OCI-LY7 (cell line): ENCODE results near the gene MEGF8. TPM values are rescaled to one million over a fixed set of nuclear protein-coding genes. Genes with fewer than 3 reads are reported as not detected.

ENCODE experiments used
- BruUV-seq: library from RNA; stranded (reverse); fragments of 400-500 nt; replicated peaks from 2 replicates; lab custom pipeline; 2021; lab: Mats Ljungman, UMichigan
- CTCF ChIA-PET: fragments of 300-600 bp; sonication (Branson Sonifier 250); formaldehyde crosslinking; loops from one replicate; lab custom pipeline; 2022; ENCODE audit warnings: antibody characterized with exemption; ENCODE audit not compliant: unreplicated experiment; lab: Charles Lee
- POLR2A ChIA-PET: fragments of 300-600 bp; sonication (Branson Sonifier 250); formaldehyde crosslinking; loops from one replicate; lab custom pipeline; 2022; ENCODE audit warnings: antibody characterized with exemption; lab: Charles Lee
- DNase-seq: peaks from one replicate; pipeline ENCODE4 v3.0.0-alpha.2; 2015; ENCODE audit warnings: low spot score
- H2AFZ ChIP-seq: fragments of 200-600 bp; sonication (generic), shearing (Covaris generic); 2 replicates; pipeline ENCODE4 v1.6.1; 2014; ENCODE audit warnings: mild to moderate bottlenecking, antibody characterized with exemption, low read length, moderate library complexity
- H3K27ac ChIP-seq: fragments of 200-600 bp; sonication (generic); 2 replicates; pipeline ENCODE4 v1.5.1; 2014; ENCODE audit warnings: mixed run types, low read depth, mild to moderate bottlenecking, moderate library complexity, low read length, inconsistent platforms; ENCODE audit not compliant: poor library complexity, severe bottlenecking
- H3K36me3 ChIP-seq: fragments of 200-600 bp; sonication (generic); 2 replicates; pipeline ENCODE4 v1.6.1; 2014; ENCODE audit warnings: mild to moderate bottlenecking, antibody characterized with exemption, low read length, moderate library complexity, mixed read lengths; ENCODE audit not compliant: insufficient read depth
- H3K4me1 ChIP-seq: fragments of 200-600 bp; sonication (generic); 2 replicates; pipeline ENCODE4 v1.5.1; 2014; ENCODE audit warnings: mild to moderate bottlenecking, low read length; ENCODE audit not compliant: insufficient read depth, poor library complexity, severe bottlenecking
- H3K4me2 ChIP-seq: fragments of 200-600 bp; sonication (generic); 2 replicates; pipeline ENCODE4 v1.6.1; 2014; ENCODE audit warnings: mild to moderate bottlenecking, low read length
- H3K4me3 ChIP-seq: fragments of 200-600 bp; sonication (generic); 2 replicates; pipeline ENCODE4 v1.5.1; 2014; ENCODE audit warnings: mild to moderate bottlenecking, low read depth, low read length; ENCODE audit not compliant: poor library complexity, severe bottlenecking
- H3K79me2 ChIP-seq: fragments of 200-600 bp; sonication (generic); 2 replicates; pipeline ENCODE4 v1.6.1; 2016; ENCODE audit warnings: low read depth, mild to moderate bottlenecking, low read length, moderate library complexity, mixed read lengths; ENCODE audit not compliant: insufficient read depth
- H3K9me2 ChIP-seq: fragments of 200-600 bp; sonication (generic); 2 replicates; pipeline ENCODE4 v1.6.1; 2016; ENCODE audit warnings: mild to moderate bottlenecking, low read length, mixed read lengths; ENCODE audit not compliant: insufficient read depth
- H3K9me3 ChIP-seq: fragments of 200-600 bp; sonication (generic); 2 replicates; pipeline ENCODE4 v1.6.1; 2014; ENCODE audit warnings: mild to moderate bottlenecking, mixed run types, low read length, mixed read lengths
- H4K20me1 ChIP-seq: fragments of 200-600 bp; sonication (generic); 2 replicates; pipeline ENCODE4 v1.6.1; 2014; ENCODE audit warnings: mild to moderate bottlenecking, antibody characterized with exemption, low read length, moderate library complexity, mixed read lengths; ENCODE audit not compliant: insufficient read depth
- CTCF ChIP-seq: fragments of 200-600 bp; sonication (generic); conservative IDR thresholded peaks from 2 replicates; pipeline ENCODE4 v1.5.1; 2014; ENCODE audit warnings: mild to moderate bottlenecking, antibody characterized with exemption, low read length, moderate library complexity, mixed read lengths
- EZH2phosphoT487 ChIP-seq: fragments of 200-600 bp; sonication (generic); IDR thresholded peaks from 2 replicates; pipeline ENCODE4 v1.6.1; 2018; ENCODE audit warnings: low read depth, borderline replicate concordance, mild to moderate bottlenecking, mixed run types, antibody characterized with exemption, low read length, moderate library complexity, mixed read lengths
- intact Hi-C: fragments of 100-400 bp; cut with micrococcal nuclease; formaldehyde crosslinking; loops from one replicate; pipeline ENCODE4 v1.10.0; 2022; ENCODE audit not compliant: unreplicated experiment
- total RNA-seq, 2 experiments: library from RNA; depleted of rRNA in 1 of 2; stranded (reverse); fragments of >200 nt in 1 of 2; shearing (Covaris generic) in 1 of 2; gene quantifications; 2 replicates each; pipeline ENCODE4 v1.2.3, GENCODE V29; 2014 to 2022

The MEGF8 gene
- total RNA-seq, 2 experiments from 2014 or later, result 10.5 to 14.7 TPM

GRCh38 chr19:42386974-42387707 is 61.7 kb downstream of the MEGF8 start:
- BruUV-seq, result no TSS peak
- intact Hi-C loops, result no loop called here
- DNase-seq, result peak; percentile 77

GRCh38 chr19:42388851-42389489 is 63.5 kb downstream of the MEGF8 start:
- Histone ChIP-seq H3K4me1 (peaks cover 9% of the 10 kb centered on the region), H3K9me2 (no peaks in the 10 kb centered on the region), H3K79me2 (no peaks in the 10 kb centered on the region), H3K4me3 (no peak overlapping the region), H2AFZ (no peak overlapping the region), H4K20me1 (no peaks in the 10 kb centered on the region), H3K4me2 (no peak overlapping the region), H3K36me3 (no peaks in the 10 kb centered on the region), H3K9me3 (no peaks in the 10 kb centered on the region), H3K27ac (no peak overlapping the region)
- TF ChIP-seq CTCF (no peak), EZH2phosphoT487 (no peak)
- intact Hi-C loops, result no loop called here
- no TSS peak for BruUV-seq
- ChIA-PET POLR2A (no interaction called here), CTCF (no interaction called here)
- no peak for DNase-seq

More at GRCh38 chr19:42386974-42387707, 61.7 kb downstream of the MEGF8 start:
- TF ChIP-seq EZH2phosphoT487 (no peak), CTCF (peak; percentile 77)
- Histone ChIP-seq H4K20me1 (no peaks in the 10 kb centered on the region), H3K36me3 (no peaks in the 10 kb centered on the region), H3K9me2 (no peaks in the 10 kb centered on the region), H3K79me2 (no peaks in the 10 kb centered on the region), H3K27ac (no peak overlapping the region), H3K4me2 (peak overlapping the region; percentile 78), H3K4me3 (peak overlapping the region; percentile 64), H3K9me3 (no peaks in the 10 kb centered on the region), H2AFZ (peak overlapping the region; percentile 78), H3K4me1 (peaks cover 9% of the 10 kb centered on the region)
- ChIA-PET POLR2A (no interaction called here), CTCF (no interaction called here)

DNA sequence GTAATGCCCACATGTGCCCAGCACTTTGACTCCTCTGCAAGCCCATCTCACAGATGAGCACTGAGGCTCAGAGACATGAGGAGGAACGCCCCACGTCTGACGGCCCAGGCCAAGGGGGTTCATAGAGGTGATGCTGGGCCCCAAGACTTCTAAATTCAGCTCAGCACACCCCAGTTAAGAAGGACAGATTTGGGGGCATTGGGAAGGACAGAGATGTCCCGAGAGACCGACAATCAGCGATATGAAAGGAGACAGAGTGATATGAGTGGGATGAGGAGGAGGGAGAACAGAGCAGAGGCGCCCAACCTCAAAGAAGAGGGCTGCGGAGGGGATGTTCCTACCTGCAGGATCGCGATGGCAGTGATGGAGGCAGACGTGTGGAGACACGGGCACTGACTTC is 64.5 kb downstream of the MEGF8 start, which contains the start of gene CNFN:
Gene CNFN (minus strand): TSS at position 399 of the 400 bp plus-strand sequence. CDS start 1,260 bp downstream, outside the sequence.
- no peak within 1 kb of the TSS for H2AFZ ChIP-seq
- H3K27ac ChIP-seq, result no peak within 1 kb of the TSS
- ChIA-PET CTCF (no interaction called here), POLR2A (no interaction called here)
- no peak for DNase-seq
- H3K4me3 ChIP-seq, result no peak within 1 kb of the TSS
- H3K36me3 ChIP-seq, result no peaks in the 10 kb centered on the region
- peaks cover 9% of the 10 kb centered on the region for H3K4me1 ChIP-seq
- intact Hi-C loops, result no loop called here
- BruUV-seq, result no TSS peak
- no peaks in the 10 kb centered on the region for H3K9me2 ChIP-seq
- H4K20me1 ChIP-seq, result no peaks in the 10 kb centered on the region
- TF ChIP-seq CTCF (no peak), EZH2phosphoT487 (no peak)
- H3K9me3 ChIP-seq, result no peaks in the 10 kb centered on the region
- H3K4me2 ChIP-seq, result no peak within 1 kb of the TSS
- no peaks in the 10 kb centered on the region for H3K79me2 ChIP-seq
